Gastroesophageal sphincter (tissue), 4 donors: Measurements from ENCODE around the gene TAX1BP1. TPM values are rescaled to one million over a fixed set of nuclear protein-coding genes. Genes with fewer than 3 reads are reported as not detected.

Source experiments
- ATAC-seq: fragments of 150-250 bp; one replicate; pipeline ENCODE4 v1.9.1; 2016; ENCODE audit warnings: mild to moderate bottlenecking, moderate library complexity
- H3K27ac ChIP-seq, 4 donors: fragments of 200-600 bp; sonication (generic) in 3 of 4; 1 replicate in 3 of 4; 2 replicates in 1 of 4; pipeline ENCODE4 v1.5.1; 2016 to 2019
- H3K27me3 ChIP-seq: fragments of 200-600 bp; sonication (generic); one replicate; pipeline ENCODE4 v1.5.1; 2019
- H3K36me3 ChIP-seq, 2 donors: fragments of 200-600 bp; sonication (generic); one replicate each; pipeline ENCODE4 v1.5.1; 2019; ENCODE audit warnings: control low read depth in 1 of 2
- H3K4me1 ChIP-seq, 3 donors: fragments of 200-600 bp; sonication (generic); 1 replicate in 2 of 3; 2 replicates in 1 of 3; pipeline ENCODE4 v1.5.1; 2016 to 2019; ENCODE audit warnings: control low read depth in 2 of 3
- H3K4me3 ChIP-seq, 2 donors: fragments of 200-600 bp; sonication (generic); one replicate each; pipeline ENCODE4 v1.5.1; 2019; ENCODE audit warnings: mild to moderate bottlenecking in 1 of 2, moderate library complexity in 1 of 2
- H3K9me3 ChIP-seq, 3 donors: fragments of 200-600 bp; sonication (generic); one replicate each; pipeline ENCODE4 v1.5.1; 2017 to 2019; ENCODE audit warnings: control low read depth in 2 of 3
- CTCF ChIP-seq, 4 experiments: fragments of 200-600 bp in 2 of 4; fragments of 450-650 bp in 2 of 4; sonication (generic) in 1 of 4; IDR thresholded peaks; one replicate each; pipeline ENCODE4 v1.5.1; 2017 to 2019; ENCODE audit warnings: antibody characterized with exemption in 4 of 4, mild to moderate bottlenecking in 2 of 4, moderate library complexity in 2 of 4
- EP300 ChIP-seq: sonication (generic); formaldehyde crosslinking; IDR thresholded peaks from one replicate; pipeline ENCODE4 v1.6.1; 2017; ENCODE audit warnings: antibody characterized with exemption, mild to moderate bottlenecking
- POLR2A ChIP-seq, 2 donors: fragments of 450-650 bp; IDR thresholded peaks; one replicate each; pipeline ENCODE4 v1.6.1; 2017; ENCODE audit warnings: antibody characterized with exemption in 2 of 2, mild to moderate bottlenecking in 2 of 2, moderate library complexity in 1 of 2
- POLR2AphosphoS5 ChIP-seq: sonication (generic); formaldehyde crosslinking; IDR thresholded peaks from one replicate; pipeline ENCODE4 v1.6.1; 2017; ENCODE audit warnings: antibody characterized with exemption
- WGBS, 2 donors: methylation state at CpG; one replicate each; pipeline ENCODE4 v1.1.5; 2018; ENCODE audit warnings: low coverage in 1 of 2; 5-methylcytosine and 5-hydroxymethylcytosine counted together
- total RNA-seq, 4 donors: library from RNA; depleted of rRNA; stranded (reverse); fragments of >200 nt; gene quantifications; one replicate each; pipeline ENCODE4 v1.1.0, GENCODE V29; 2016

TAX1BP1 gene
- total RNA-seq, 4 donors from 2014 or later: 118 to 151 (median 144) TPM

- no peaks in the 10 kb centered on the region for H3K27me3 ChIP-seq
- H3K4me3 ChIP-seq: no peak overlapping the region
- peaks cover 0 to 17% (median 0%) of the 10 kb centered on the region in 3 donors for H3K4me1 ChIP-seq
- H3K9me3 ChIP-seq: no peaks in the 10 kb centered on the region
- no peaks in the 10 kb centered on the region for H3K36me3 ChIP-seq
- 92 to 100% methylated on average over 2 of the region's 2 CpGs for WGBS, 2 donors
- H3K27ac ChIP-seq: no peak overlapping the region
- ATAC-seq: no peak
- no peak for TF ChIP-seq EP300
- no peak for TF ChIP-seq CTCF (IDR thresholded peaks at IDR 0.05)
- TF ChIP-seq POLR2A (IDR thresholded peaks at IDR 0.05): no peak
- no peak for TF ChIP-seq POLR2AphosphoS5
Measured at GRCh38 chr7:27735831-27736230, 4.1 kb upstream of the TAX1BP1 start.

GRCh38 chr7:27737178-27737577 is 2.8 kb upstream of the TAX1BP1 start:
- no peaks in the 10 kb centered on the region for H3K27me3 ChIP-seq
- H3K36me3 ChIP-seq: no peaks in the 10 kb centered on the region
- no peaks in the 10 kb centered on the region for H3K9me3 ChIP-seq
- no peak overlapping the region for H3K27ac ChIP-seq
- TF ChIP-seq POLR2AphosphoS5: no peak
- no peak for TF ChIP-seq POLR2A (IDR thresholded peaks at IDR 0.05)
- no peak for TF ChIP-seq EP300
- TF ChIP-seq CTCF (IDR thresholded peaks at IDR 0.05): no peak
- WGBS, 2 donors: 80% methylated on average over 1 of the region's 2 CpGs; no CpG with 5 or more reads in 1 of the 2 donors
- peaks cover 0 to 30% (median 0%) of the 10 kb centered on the region in 3 donors for H3K4me1 ChIP-seq
- no peak overlapping the region for H3K4me3 ChIP-seq
- no peak for ATAC-seq

- H3K9me3 ChIP-seq: no peaks in the 10 kb centered on the region
- H3K27ac ChIP-seq: peak overlapping the region in 1 of 4 donors; percentile 99
- H3K4me1 ChIP-seq: peaks cover 0 to 34% (median under 1%) of the 10 kb centered on the region in 3 donors
- no peaks in the 10 kb centered on the region for H3K27me3 ChIP-seq
- H3K36me3 ChIP-seq: no peaks in the 10 kb centered on the region
- 63 to 92% methylated on average over 2 of the region's 2 CpGs for WGBS, 2 donors
- TF ChIP-seq POLR2A (IDR thresholded peaks at IDR 0.05): no peak
- TF ChIP-seq EP300: no peak
- no peak for TF ChIP-seq CTCF (IDR thresholded peaks at IDR 0.05)
- TF ChIP-seq POLR2AphosphoS5: no peak
- no peak overlapping the region for H3K4me3 ChIP-seq
- ATAC-seq: no peak
Measured at GRCh38 chr7:27737616-27738015, 2.3 kb upstream of the TAX1BP1 start.

GRCh38 chr7:27739301-27739908 is 557 bp upstream of the TAX1BP1 start:
- peak overlapping the region; percentile 72 to 93 for H3K4me3 ChIP-seq
- no peaks in the 10 kb centered on the region for H3K9me3 ChIP-seq
- H3K27ac ChIP-seq: peak overlapping the region; percentile 87 to 99 (median 96)
- TF ChIP-seq CTCF (IDR thresholded peaks at IDR 0.05) (no peak), POLR2AphosphoS5 (no peak), POLR2A (IDR thresholded peaks at IDR 0.05) (no peak), EP300 (no peak)
- H3K36me3 ChIP-seq: no peaks in the 10 kb centered on the region
- H3K4me1 ChIP-seq: peaks cover 0 to 47% (median 6%) of the 10 kb centered on the region in 3 donors
- no peaks in the 10 kb centered on the region for H3K27me3 ChIP-seq
- peak; percentile 65 for ATAC-seq
- WGBS, 2 donors: 3 to 4% methylated on average over 13 to 17 of the region's 17 CpGs

GRCh38 chr7:27740449-27741086 is 606 bp downstream of the TAX1BP1 start:
- peak overlapping the region; percentile 87 to 99 (median 96) for H3K27ac ChIP-seq
- peak; percentile 71 for ATAC-seq
- 0% methylated on average over 15 to 21 of the region's 49 CpGs for WGBS, 2 donors
- H3K27me3 ChIP-seq: no peaks in the 10 kb centered on the region
- H3K4me1 ChIP-seq: peaks cover 0 to 59% (median 6%) of the 10 kb centered on the region in 3 donors
- H3K9me3 ChIP-seq: no peaks in the 10 kb centered on the region
- peak in 1 of 2 donors; percentile 13 for TF ChIP-seq POLR2A (IDR thresholded peaks at IDR 0.05)
- peak; percentile 66 for TF ChIP-seq POLR2AphosphoS5
- peak in 1 of 4 experiments; percentile 25 for TF ChIP-seq CTCF (IDR thresholded peaks at IDR 0.05)
- TF ChIP-seq EP300: no peak
- no peaks in the 10 kb centered on the region for H3K36me3 ChIP-seq
- H3K4me3 ChIP-seq: peak overlapping the region; percentile 72 to 93
